Thyroid gland (tissue), 4 donors: ENCODE measurements around the gene MCEMP1. TPM values are rescaled to one million over a fixed set of nuclear protein-coding genes. Genes with fewer than 3 reads are reported as not detected.

Experiments used
- DNase-seq, 2 donors: peaks; one replicate each; pipeline ENCODE4 v3.0.0-alpha.2; 2019
- H3K27ac ChIP-seq, 3 donors: fragments of 200-600 bp; sonication (generic); 1 replicate in 2 of 3; 2 replicates in 1 of 3; pipeline ENCODE4 v1.5.1; 2016 to 2019; ENCODE audit warnings: mild to moderate bottlenecking in 1 of 3, moderate library complexity in 1 of 3
- H3K27me3 ChIP-seq: fragments of 200-600 bp; sonication (generic); one replicate; pipeline ENCODE4 v1.5.1; 2019
- H3K36me3 ChIP-seq, 2 donors: fragments of 200-600 bp; sonication (generic); one replicate each; pipeline ENCODE4 v1.5.1; 2016 to 2019
- H3K4me1 ChIP-seq, 2 donors: fragments of 200-600 bp; sonication (generic); one replicate each; pipeline ENCODE4 v1.5.1; 2017 to 2019
- H3K4me3 ChIP-seq, 3 donors: fragments of 200-600 bp; sonication (generic); replicated peaks in 1 of 3; 1 replicate in 2 of 3; 2 replicates in 1 of 3; pipeline ENCODE4 v1.5.1; 2016; ENCODE audit warnings: mild to moderate bottlenecking in 1 of 3
- H3K9me3 ChIP-seq: fragments of 200-600 bp; sonication (generic); one replicate; pipeline ENCODE4 v1.5.1; 2017
- CTCF ChIP-seq, 6 experiments: fragments of 200-600 bp in 3 of 6; fragments of 450-650 bp in 3 of 6; sonication (generic) in 3 of 6; IDR thresholded peaks; one replicate each; pipeline ENCODE4 v1.5.1; 2016 to 2019; ENCODE audit warnings: antibody characterized with exemption in 6 of 6, mild to moderate bottlenecking in 2 of 6, inconsistent platforms in 1 of 6, moderate library complexity in 1 of 6
- POLR2A ChIP-seq, 2 donors: fragments of 450-650 bp; IDR thresholded peaks; one replicate each; pipeline ENCODE4 v1.6.1; 2017; ENCODE audit warnings: antibody characterized with exemption in 2 of 2, mild to moderate bottlenecking in 2 of 2, moderate library complexity in 1 of 2
- WGBS, 2 donors: methylation state at CpG; one replicate each; pipeline ENCODE4 v1.1.5; 2017; 5-methylcytosine and 5-hydroxymethylcytosine counted together
- intact Hi-C: fragments of 100-400 bp; cut with DNase I; formaldehyde crosslinking; loops from one replicate; pipeline ENCODE4 v1.15.1; 2023
- total RNA-seq, 4 donors: library from RNA; depleted of rRNA; stranded (reverse); fragments of >200 nt; gene quantifications; one replicate each; pipeline ENCODE4 v1.2.3, GENCODE V29; 2016

Gene MCEMP1
- total RNA-seq, 4 donors from 2014 or later = 0.54 to 1.7 TPM; not detected in 2

DNA sequence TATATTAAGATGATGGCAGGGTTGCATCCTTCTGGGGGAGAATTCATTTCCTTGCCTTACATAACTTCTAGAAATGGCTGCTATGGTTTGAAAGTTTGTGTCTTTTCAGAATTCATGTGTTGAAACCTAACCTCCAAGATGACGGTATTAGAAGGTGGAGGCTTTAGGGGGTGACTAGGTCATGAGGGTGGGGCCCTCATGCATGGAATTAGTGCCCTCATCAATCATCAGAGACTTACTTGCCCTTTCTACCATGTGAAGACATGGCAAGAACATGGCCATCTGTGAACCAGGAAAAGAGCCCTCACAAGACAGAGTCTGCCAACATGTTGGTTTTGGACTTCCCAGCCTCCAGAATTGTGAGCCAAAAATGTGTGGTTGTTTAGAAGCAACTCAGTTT, 39.9 kb downstream of the MCEMP1 start:
- H3K9me3 ChIP-seq = no peaks in the 10 kb centered on the region
- H3K4me1 ChIP-seq = no peaks in the 10 kb centered on the region
- WGBS, 2 donors = 85 to 93% methylated on average over 1 of the region's 1 CpG
- H3K4me3 ChIP-seq = no peak overlapping the region
- no peak for DNase-seq
- no peaks in the 10 kb centered on the region for H3K27me3 ChIP-seq
- no peaks in the 10 kb centered on the region for H3K36me3 ChIP-seq
- intact Hi-C loops = no loop called here
- TF ChIP-seq POLR2A (IDR thresholded peaks at IDR 0.05) = no peak
- H3K27ac ChIP-seq = no peak overlapping the region

DNA sequence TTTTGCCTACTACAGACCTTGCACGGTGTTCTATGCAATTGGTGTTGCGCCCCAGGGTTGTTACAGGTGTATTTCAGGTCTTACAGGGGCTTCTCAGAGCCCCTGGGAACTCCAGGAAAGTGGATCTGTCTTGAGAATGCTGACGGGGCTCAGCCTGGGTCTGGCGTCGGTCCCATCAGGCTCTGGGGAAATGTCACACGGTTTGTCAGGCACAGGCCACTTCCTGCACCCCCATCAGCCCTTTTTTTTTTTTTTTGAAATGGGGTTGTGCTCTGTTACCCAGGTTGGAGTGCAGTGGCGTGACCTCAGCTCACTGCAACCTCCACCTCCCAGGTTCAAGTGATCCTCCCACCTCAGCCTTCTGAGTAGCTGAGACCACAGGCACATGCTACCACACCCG, 41.8 kb downstream of the MCEMP1 start:
- Histone ChIP-seq H3K4me3 (no peak overlapping the region), H3K27ac (no peak overlapping the region), H3K4me1 (no peaks in the 10 kb centered on the region), H3K27me3 (no peaks in the 10 kb centered on the region), H3K36me3 (no peaks in the 10 kb centered on the region), H3K9me3 (no peaks in the 10 kb centered on the region)
- WGBS, 2 donors = 62 to 64% methylated on average over 8 of the region's 8 CpGs
- TF ChIP-seq POLR2A (IDR thresholded peaks at IDR 0.05) (no peak), CTCF (IDR thresholded peaks at IDR 0.05) (no peak)
- intact Hi-C loops = no loop called here
- DNase-seq = no peak

- WGBS, 2 donors = 75 to 77% methylated on average over 6 of the region's 6 CpGs
- Histone ChIP-seq H3K36me3 (no peaks in the 10 kb centered on the region), H3K27me3 (no peaks in the 10 kb centered on the region), H3K9me3 (no peaks in the 10 kb centered on the region), H3K4me3 (no peak overlapping the region), H3K4me1 (no peaks in the 10 kb centered on the region), H3K27ac (no peak overlapping the region)
- no peak for TF ChIP-seq POLR2A (IDR thresholded peaks at IDR 0.05)
- no peak for TF ChIP-seq CTCF (IDR thresholded peaks at IDR 0.05)
- no peak for DNase-seq
- intact Hi-C loops = no loop called here
Observed at GRCh38 chr19:7720351-7720750, 43.5 kb downstream of the MCEMP1 start.

DNA sequence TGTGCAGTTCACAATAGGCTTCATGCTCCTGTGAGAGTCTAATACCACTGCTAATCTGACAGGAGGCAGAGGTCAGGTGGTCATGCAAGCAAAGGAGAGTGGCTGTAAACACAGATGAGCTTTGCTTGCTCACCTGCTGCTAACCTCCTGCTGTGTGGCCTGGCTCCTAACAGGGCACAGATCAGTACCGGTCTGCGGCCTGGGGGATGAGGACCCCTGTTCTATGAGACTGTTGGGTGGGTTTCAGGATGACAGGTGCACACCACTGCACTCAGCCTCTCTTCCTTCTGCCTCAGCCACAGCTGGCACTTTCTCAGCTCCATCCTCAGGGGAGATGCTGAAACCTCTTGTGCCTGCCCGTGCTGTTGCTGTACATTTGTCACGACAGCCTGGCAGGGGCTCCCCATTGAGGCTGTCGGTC, 45.4 kb downstream of the MCEMP1 start:
- no peak for TF ChIP-seq CTCF (IDR thresholded peaks at IDR 0.05)
- TF ChIP-seq POLR2A (IDR thresholded peaks at IDR 0.05) = no peak
- no peak overlapping the region for H3K4me3 ChIP-seq
- no peaks in the 10 kb centered on the region for H3K9me3 ChIP-seq
- no peaks in the 10 kb centered on the region for H3K36me3 ChIP-seq
- intact Hi-C loops = no loop called here
- 42 to 52% methylated on average over 5 of the region's 5 CpGs for WGBS, 2 donors
- H3K27ac ChIP-seq = no peak overlapping the region
- H3K4me1 ChIP-seq = no peaks in the 10 kb centered on the region
- H3K27me3 ChIP-seq = no peaks in the 10 kb centered on the region
- no peak for DNase-seq

- H3K27ac ChIP-seq = no peak overlapping the region
- no peak for DNase-seq
Observed at GRCh38 chr19:7725791-7726190, 48.9 kb downstream of the MCEMP1 start.

More at GRCh38 chr19:7725791-7726190, 48.9 kb downstream of the MCEMP1 start:
- TF ChIP-seq CTCF (IDR thresholded peaks at IDR 0.05) = no peak
- no peak for TF ChIP-seq POLR2A (IDR thresholded peaks at IDR 0.05)
- WGBS, 2 donors = 40 to 45% methylated on average over 2 of the region's 2 CpGs
- Histone ChIP-seq H3K4me1 (no peaks in the 10 kb centered on the region), H3K36me3 (no peaks in the 10 kb centered on the region), H3K9me3 (no peaks in the 10 kb centered on the region), H3K27me3 (peaks cover 11% of the 10 kb centered on the region), H3K4me3 (no peak overlapping the region)
- intact Hi-C loops = no loop called here
